Prostate gland (tissue), 2 donors: ENCODE results near the gene ZDHHC23.

Source experiments
- CTCF ChIP-seq, 4 experiments: fragments of 200-600 bp in 2 of 4; fragments of 450-650 bp in 2 of 4; sonication (generic) in 2 of 4; IDR thresholded peaks; 1 replicate in 3 of 4; 2 replicates in 1 of 4; pipeline ENCODE4 v1.5.1; 2016 to 2019; ENCODE audit warnings: antibody characterized with exemption in 4 of 4, mild to moderate bottlenecking in 2 of 4, moderate library complexity in 2 of 4
- POLR2AphosphoS5 ChIP-seq: sonication (generic); formaldehyde crosslinking; IDR thresholded peaks from one replicate; pipeline ENCODE4 v1.6.1; 2017; ENCODE audit warnings: antibody characterized with exemption

- TF ChIP-seq CTCF (IDR thresholded peaks at IDR 0.05) = no peak
- TF ChIP-seq POLR2AphosphoS5 = no peak
Measured at GRCh38 chr3:113963879-113964278, 16.1 kb downstream of the ZDHHC23 start.
